GM12878 (cell line): ENCODE results near the gene CTSK. TPM values are rescaled to one million over a fixed set of nuclear protein-coding genes. Genes with fewer than 3 reads are reported as not detected.

Experiments
- ATAC-seq: fragments of 200-7000 bp; cut with Tn5 transposase; 3 replicates; pipeline ENCODE4 v1.9.1; 2020; ENCODE audit warnings: mild to moderate bottlenecking, moderate library complexity
- BruUV-seq: library from RNA; stranded (reverse); fragments of 400-500 nt; replicated peaks from 2 replicates; lab custom pipeline; 2021; lab: Mats Ljungman, UMichigan
- CTCF ChIA-PET: fragments of 300-600 bp; sonication (Branson Sonifier 250); formaldehyde crosslinking; extraction: SDS; loops from one replicate; lab custom pipeline; 2021; ENCODE audit warnings: inconsistent platforms; lab: Yijun Ruan, JAX
- POLR2A ChIA-PET: fragments of 350-600 bp; formaldehyde crosslinking; extraction: SDS; loops from one replicate; lab custom pipeline; 2021; ENCODE audit warnings: inconsistent platforms; lab: Charles Lee
- RAD21 ChIA-PET: fragments of 300-600 bp; sonication (Branson Sonifier 250); formaldehyde crosslinking; loops from one replicate; lab custom pipeline; 2023; ENCODE audit warnings: antibody characterized with exemption; ENCODE audit not compliant: unreplicated experiment; lab: Charles Lee
- SMC1A ChIA-PET: fragments of 300-600 bp; sonication (Branson Sonifier 250); formaldehyde crosslinking; loops from one replicate; lab custom pipeline; 2023; ENCODE audit not compliant: unreplicated experiment, uncharacterized antibody; lab: Charles Lee
- DNase-seq: peaks from one replicate; pipeline ENCODE4 v3.0.0-alpha.2; 2011; ENCODE audit warnings: low read depth, low spot score
- FAIRE-seq: peaks from 3 replicates; lab custom pipeline; 2011; peaks lifted over from hg19 to GRCh38; lab: Jason Lieb, UNC
- H2AFZ ChIP-seq: 2 replicates; pipeline ENCODE4 v1.6.0; 2011; ENCODE audit warnings: low read depth, low read length, control low read depth; ENCODE audit not compliant: control insufficient read depth
- H3K27ac ChIP-seq: 2 replicates; pipeline ENCODE4 v1.5.1; 2011; ENCODE audit warnings: control low read depth; ENCODE audit not compliant: control insufficient read depth, insufficient read depth
- H3K27me3 ChIP-seq, 2 experiments: replicated peaks in 1 of 2; 2 replicates each; pipeline versions ENCODE4 v1.6.0 to v1.6.1; 2011; ENCODE audit warnings: low read length in 1 of 2; ENCODE audit not compliant: control insufficient read depth in 2 of 2, insufficient read depth in 2 of 2
- H3K36me3 ChIP-seq, 2 experiments: 2 replicates each; pipeline ENCODE4 v1.5.1; 2011; ENCODE audit warnings: low read length in 1 of 2; ENCODE audit not compliant: control insufficient read depth in 2 of 2, insufficient read depth in 2 of 2
- H3K4me1 ChIP-seq: 2 replicates; pipeline ENCODE4 v1.6.1; 2011; ENCODE audit warnings: mild to moderate bottlenecking, low read length, moderate library complexity, mixed read lengths; ENCODE audit not compliant: control insufficient read depth, insufficient read depth
- H3K4me2 ChIP-seq: 2 replicates; pipeline ENCODE4 v1.6.0; 2011; ENCODE audit warnings: control low read depth; ENCODE audit not compliant: control insufficient read depth, insufficient read depth
- H3K4me3 ChIP-seq: fragments of 200-600 bp; sonication (generic); 2 replicates; pipeline ENCODE4 v1.5.1; 2016
- H3K79me2 ChIP-seq: 2 replicates; pipeline ENCODE4 v1.6.0; 2011; ENCODE audit warnings: low read length; ENCODE audit not compliant: control insufficient read depth, insufficient read depth
- H3K9ac ChIP-seq: 2 replicates; pipeline ENCODE4 v1.8.0; 2011; ENCODE audit warnings: low read length, control low read depth, mixed read lengths; ENCODE audit not compliant: control insufficient read depth, insufficient read depth
- H3K9me3 ChIP-seq: replicated peaks from 3 replicates; pipeline ENCODE4 v1.5.1; 2011; ENCODE audit warnings: mild to moderate bottlenecking, low read length; ENCODE audit not compliant: control insufficient read depth, insufficient read depth
- H4K20me1 ChIP-seq: 2 replicates; pipeline ENCODE4 v1.6.0; 2011; ENCODE audit not compliant: control insufficient read depth, insufficient read depth
- FOXK2 ChIP-seq: fragments of 450-650 bp; IDR thresholded peaks from 2 replicates; pipeline ENCODE4 v1.6.1; 2017; ENCODE audit warnings: mild to moderate bottlenecking, moderate library complexity
- LARP7 ChIP-seq: fragments of 450-650 bp; IDR thresholded peaks from 2 replicates; pipeline ENCODE4 v1.6.1; 2017; ENCODE audit warnings: mild to moderate bottlenecking
- MYB ChIP-seq: fragments of 150-350 bp; IDR thresholded peaks from 2 replicates; pipeline ENCODE4 v1.6.1; 2014; ENCODE audit warnings: mild to moderate bottlenecking, low read depth, low read length, borderline replicate concordance
- NFYA ChIP-seq: IDR thresholded peaks from 2 replicates; pipeline ENCODE4 v1.6.1; 2011; ENCODE audit warnings: low read depth, mild to moderate bottlenecking, low read length, improper control_type of control experiment, borderline replicate concordance
- RAD21 ChIP-seq: IDR thresholded peaks from 2 replicates; pipeline ENCODE4 v1.6.1; 2011; ENCODE audit warnings: mild to moderate bottlenecking, low read depth, low read length, moderate library complexity; ENCODE audit not compliant: insufficient read depth
- REST ChIP-seq: IDR thresholded peaks from 2 replicates; pipeline ENCODE4 v1.6.1; 2012; ENCODE audit warnings: mild to moderate bottlenecking, low read depth, low read length
- SMARCA5 ChIP-seq: fragments of 450-650 bp; IDR thresholded peaks from 2 replicates; pipeline ENCODE4 v1.6.1; 2017; ENCODE audit warnings: mild to moderate bottlenecking
- WRNIP1 ChIP-seq: IDR thresholded peaks from 2 replicates; pipeline ENCODE4 v1.6.1; 2011; ENCODE audit warnings: low read depth, low read length, improper control_type of control experiment, borderline replicate concordance
- YY1 ChIP-seq: IDR thresholded peaks from 2 replicates; pipeline ENCODE4 v1.6.1; 2011; ENCODE audit warnings: low read depth, mild to moderate bottlenecking, low read length
- ZNF207 ChIP-seq: fragments of 450-650 bp; IDR thresholded peaks from 2 replicates; pipeline ENCODE4 v1.6.1; 2014; ENCODE audit warnings: antibody characterized with exemption, mild to moderate bottlenecking, borderline replicate concordance
- ZZZ3 ChIP-seq: IDR thresholded peaks from 2 replicates; pipeline ENCODE4 v1.6.1; 2011; ENCODE audit warnings: low read depth; ENCODE audit not compliant: control insufficient read depth, insufficient read length
- WGBS: methylation state at CpG from one replicate; pipeline ENCODE4 v1.1.6; 2016; ENCODE audit warnings: low lambda C conversion rate; ENCODE audit not compliant: insufficient replicate concordance, insufficient coverage; ENCODE audit errors: missing lambda C conversion rate; 5-methylcytosine and 5-hydroxymethylcytosine counted together
- in situ Hi-C: fragments of 300-500 bp; cut with MboI; formaldehyde crosslinking; loops from 9 replicates; pipeline ENCODE4 v1.14.3; 2018; ENCODE audit warnings: mixed read lengths
- intact Hi-C: fragments of 100-400 bp; cut with micrococcal nuclease; formaldehyde crosslinking; loops from one replicate; pipeline ENCODE4 v1.14.2; 2022; ENCODE audit not compliant: unreplicated experiment
- polyA plus RNA-seq, 11 experiments: library from polyadenylated mRNA; depleted of rRNA in 4 of 11; unstranded in 6 of 11; stranded (reverse) in 5 of 11; fragments of >200 nt; fragmentation: Nextera tagmentation in 4 of 11; fragmentation: Illumina TruSeq in 1 of 11; extraction: Ambion mirVana in 4 of 11; extraction: Trizol in 1 of 11; gene quantifications; 1 replicate in 1 of 11; 2 replicates in 10 of 11; pipeline versions ENCODE4 v1.2.1 to v1.2.3, GENCODE V29; 2011 to 2016; ENCODE audit warnings: inconsistent platforms in 2 of 11, missing spikeins in 2 of 11, low read depth in 1 of 11
- total RNA-seq, 4 experiments: library from RNA; depleted of rRNA in 3 of 4; stranded (reverse); fragments of >200 nt in 3 of 4; fragmentation: Illumina TruSeq in 1 of 4; extraction: Trizol in 1 of 4; gene quantifications; 2 replicates each; pipeline versions ENCODE4 v1.2.1 to v1.2.3, GENCODE V29; 2013 to 2021
- TF ChIP-seq, protein P1 (sequence below): IDR thresholded peaks from 2 replicates; pipeline ENCODE4 v1.6.1; 2011; ENCODE audit warnings: mild to moderate bottlenecking, low read depth, low read length, moderate library complexity; ENCODE audit not compliant: insufficient replicate concordance
- TF ChIP-seq, protein P2 (sequence below), 3 experiments: IDR thresholded peaks in 2 of 3; conservative IDR thresholded peaks in 1 of 3; 2 replicates each; pipeline ENCODE4 v1.5.1; 2011; ENCODE audit warnings: low read depth in 3 of 3, low read length in 3 of 3, mild to moderate bottlenecking in 3 of 3, control low read depth in 2 of 3, moderate library complexity in 2 of 3, inconsistent platforms in 1 of 3, mixed read lengths in 1 of 3; ENCODE audit not compliant: control insufficient read depth in 2 of 3, insufficient read depth in 1 of 3; ENCODE audit errors: extremely low read depth in 1 of 3

Gene CTSK
- total and polyA plus RNA-seq, 10 of the 15 experiments (the other 5 are each of a cell fraction or from before 2014, with no cell fraction given), result 0.40 to 3.1 (median 0.83) TPM

- TF ChIP-seq, protein P1, sequence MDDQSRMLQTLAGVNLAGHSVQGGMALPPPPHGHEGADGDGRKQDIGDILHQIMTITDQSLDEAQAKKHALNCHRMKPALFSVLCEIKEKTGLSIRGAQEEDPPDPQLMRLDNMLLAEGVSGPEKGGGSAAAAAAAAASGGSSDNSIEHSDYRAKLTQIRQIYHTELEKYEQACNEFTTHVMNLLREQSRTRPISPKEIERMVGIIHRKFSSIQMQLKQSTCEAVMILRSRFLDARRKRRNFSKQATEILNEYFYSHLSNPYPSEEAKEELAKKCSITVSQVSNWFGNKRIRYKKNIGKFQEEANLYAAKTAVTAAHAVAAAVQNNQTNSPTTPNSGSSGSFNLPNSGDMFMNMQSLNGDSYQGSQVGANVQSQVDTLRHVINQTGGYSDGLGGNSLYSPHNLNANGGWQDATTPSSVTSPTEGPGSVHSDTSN, result no peak
- TF ChIP-seq, all 136 proteins: peak for 0
These were observed 624 bp downstream of the CTSK start (continued) for GRCh38 chr1:150807249-150808023.

DNA sequence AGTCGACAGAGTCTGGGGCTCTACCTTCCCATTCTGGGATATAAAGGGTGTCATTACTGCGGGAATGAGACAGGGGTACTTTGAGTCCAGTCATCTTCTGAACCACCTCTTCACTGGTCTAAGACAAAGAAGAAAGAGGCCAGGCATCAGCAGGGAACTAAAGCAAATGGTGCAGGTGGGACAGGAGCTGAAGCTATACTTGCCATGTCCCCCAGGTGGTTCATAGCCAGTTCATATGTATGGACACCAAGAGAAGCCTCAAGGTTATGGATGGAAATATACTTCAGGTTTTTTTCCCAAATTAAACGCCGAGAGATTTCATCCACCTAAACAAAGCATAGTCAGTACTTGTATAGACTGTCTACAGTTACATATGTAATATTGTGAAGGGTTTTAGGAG lies 2.2 kb downstream of the CTSK start:
- no peak overlapping the region for H3K4me2 ChIP-seq
- H3K9ac ChIP-seq, result no peak overlapping the region
- DNase-seq, result no peak
- RAD21 ChIA-PET, result interaction anchor here (1.2 kb wide), 1 partner anchor 245 kb away, joined by 4 read pairs; no protein-coding TSS in a partner anchor
- H3K4me1 ChIP-seq, result no peaks in the 10 kb centered on the region
- no TSS peak for BruUV-seq
- WGBS, result 96% methylated on average over 4 of the region's 4 CpGs
- H4K20me1 ChIP-seq, result no peaks in the 10 kb centered on the region
- no peaks in the 10 kb centered on the region for H3K36me3 ChIP-seq
- SMC1A ChIA-PET, result no interaction called here
- POLR2A ChIA-PET, result interaction anchor here (0.9 kb wide), 1 partner anchor 113 kb away, joined by 3 read pairs; no protein-coding TSS in a partner anchor
- H3K79me2 ChIP-seq, result no peaks in the 10 kb centered on the region
- H3K4me3 ChIP-seq, result no peak overlapping the region
- FAIRE-seq, result no peak
- no peaks in the 10 kb centered on the region for H3K27me3 ChIP-seq
- CTCF ChIA-PET, result interaction anchor here (0.7 to 2.1 kb wide), 2 partner anchors 245 to 844 kb away, joined by 3 to 8 read pairs; no protein-coding TSS in a partner anchor
- no peaks in the 10 kb centered on the region for H3K9me3 ChIP-seq
- in situ Hi-C loops (no loop called here), intact Hi-C loops (no loop called here)
- ATAC-seq, result no peak
- no peak overlapping the region for H3K27ac ChIP-seq
- H2AFZ ChIP-seq, result no peak overlapping the region
- TF ChIP-seq REST (no peak), YY1 (no peak), RAD21 (no peak), NFYA (no peak), FOXK2 (no peak), LARP7 (no peak), ZZZ3 (no peak), SMARCA5 (no peak), MYB (no peak), WRNIP1 (no peak), ZNF207 (no peak)
- TF ChIP-seq, protein P2, sequence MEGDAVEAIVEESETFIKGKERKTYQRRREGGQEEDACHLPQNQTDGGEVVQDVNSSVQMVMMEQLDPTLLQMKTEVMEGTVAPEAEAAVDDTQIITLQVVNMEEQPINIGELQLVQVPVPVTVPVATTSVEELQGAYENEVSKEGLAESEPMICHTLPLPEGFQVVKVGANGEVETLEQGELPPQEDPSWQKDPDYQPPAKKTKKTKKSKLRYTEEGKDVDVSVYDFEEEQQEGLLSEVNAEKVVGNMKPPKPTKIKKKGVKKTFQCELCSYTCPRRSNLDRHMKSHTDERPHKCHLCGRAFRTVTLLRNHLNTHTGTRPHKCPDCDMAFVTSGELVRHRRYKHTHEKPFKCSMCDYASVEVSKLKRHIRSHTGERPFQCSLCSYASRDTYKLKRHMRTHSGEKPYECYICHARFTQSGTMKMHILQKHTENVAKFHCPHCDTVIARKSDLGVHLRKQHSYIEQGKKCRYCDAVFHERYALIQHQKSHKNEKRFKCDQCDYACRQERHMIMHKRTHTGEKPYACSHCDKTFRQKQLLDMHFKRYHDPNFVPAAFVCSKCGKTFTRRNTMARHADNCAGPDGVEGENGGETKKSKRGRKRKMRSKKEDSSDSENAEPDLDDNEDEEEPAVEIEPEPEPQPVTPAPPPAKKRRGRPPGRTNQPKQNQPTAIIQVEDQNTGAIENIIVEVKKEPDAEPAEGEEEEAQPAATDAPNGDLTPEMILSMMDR (IDR thresholded peaks at IDR 0.05 in 2 of 3, conservative IDR thresholded peaks at IDR 0.05 in 1 of 3; ENCODE audit: control insufficient read depth in 2 of 3, extremely low read depth in 1 of 3, insufficient read depth in 1 of 3, low read depth in 3 of 3, low read length in 3 of 3), result no peak
- TF ChIP-seq, protein P1, result no peak
